ENCODE measurements around the gene COL24A1.
A peak's percentile ranks its signal among the peaks of the same experiment; 100 is the strongest.
"Not testable (repeated sequence)": the region's sequence is repeated elsewhere in the genome, so short reads cannot be mapped to it uniquely, and the experiment has no call there.

The COL24A1 gene

GRCh38 chr1:85889870-85890269, 266.7 kb downstream of the COL24A1 start:
- Histone ChIP-seq H3K4me3 (ENCODE audit: control insufficient read depth in 1 of 7, extremely low read depth in 1 of 7, insufficient read depth in 4 of 7, low read depth in 2 of 7, low read length in 6 of 7) (no peak overlapping the region), H3K9me3 (ENCODE audit: control extremely low read depth in 1 of 5, control insufficient read depth in 4 of 5, insufficient read depth in 2 of 5, low read depth in 1 of 5, low read length in 4 of 5) (no peaks in the 10 kb centered on the region), H3K27ac (ENCODE audit: insufficient read depth in 1 of 2, low read depth in 1 of 2, low read length in 2 of 2, poor library complexity in 1 of 2, severe bottlenecking in 2 of 2) (no peak overlapping the region), H3K4me1 (ENCODE audit: control extremely low read depth in 1 of 4, control insufficient read depth in 4 of 4, insufficient read depth in 4 of 4, low read length in 3 of 4) (no peaks in the 10 kb centered on the region), H3K27me3 (replicated peaks in 2 of 5; ENCODE audit: control insufficient read depth in 4 of 5, insufficient read depth in 5 of 5, low read length in 4 of 5) (no peaks in the 10 kb centered on the region), H3K36me3 (ENCODE audit: control insufficient read depth in 4 of 4, insufficient read depth in 4 of 4, low read length in 3 of 4) (peaks cover 0 to 2% (median 0%) of the 10 kb centered on the region in 4 experiments)
- no CpG with 5 or more reads among the region's 2 CpGs for WGBS (ENCODE audit: insufficient coverage)
- POLR2A ChIA-PET = no interaction called here
- no peak for DNase-seq
- CTCF ChIA-PET = interaction anchor here (2.0 kb wide), 1 partner anchor 467 kb away, joined by 6 read pairs; no protein-coding TSS in a partner anchor

- DNase-seq = no peak
- Histone ChIP-seq H3K4me1 (ENCODE audit: control extremely low read depth in 1 of 4, control insufficient read depth in 4 of 4, insufficient read depth in 4 of 4, low read length in 3 of 4) (no peaks in the 10 kb centered on the region), H3K4me3 (ENCODE audit: control insufficient read depth in 1 of 7, extremely low read depth in 1 of 7, insufficient read depth in 4 of 7, low read depth in 2 of 7, low read length in 6 of 7) (no peak overlapping the region), H3K27ac (ENCODE audit: insufficient read depth in 1 of 2, low read depth in 1 of 2, low read length in 2 of 2, poor library complexity in 1 of 2, severe bottlenecking in 2 of 2) (no peak overlapping the region), H3K36me3 (ENCODE audit: control insufficient read depth in 4 of 4, insufficient read depth in 4 of 4, low read length in 3 of 4) (peaks cover 0 to 2% (median 0%) of the 10 kb centered on the region in 4 experiments), H3K27me3 (replicated peaks in 2 of 5; ENCODE audit: control insufficient read depth in 4 of 5, insufficient read depth in 5 of 5, low read length in 4 of 5) (no peaks in the 10 kb centered on the region), H3K9me3 (ENCODE audit: control extremely low read depth in 1 of 5, control insufficient read depth in 4 of 5, insufficient read depth in 2 of 5, low read depth in 1 of 5, low read length in 4 of 5) (no peaks in the 10 kb centered on the region)
- ChIA-PET POLR2A (no interaction called here), CTCF (interaction anchor here (2.0 kb wide), 1 partner anchor 468 kb away, joined by 6 read pairs; no protein-coding TSS in a partner anchor)
- WGBS (ENCODE audit: insufficient coverage) = no CpG with 5 or more reads among the region's 3 CpGs
These were observed 267.7 kb downstream of the COL24A1 start for GRCh38 chr1:85888921-85889320.

GRCh38 chr1:85884372-85885035, 272.1 kb downstream of the COL24A1 start:
- Histone ChIP-seq H3K27ac (ENCODE audit: insufficient read depth in 1 of 2, low read depth in 1 of 2, low read length in 2 of 2, poor library complexity in 1 of 2, severe bottlenecking in 2 of 2) (no peak overlapping the region), H3K4me3 (ENCODE audit: control insufficient read depth in 1 of 7, extremely low read depth in 1 of 7, insufficient read depth in 4 of 7, low read depth in 2 of 7, low read length in 6 of 7) (no peak overlapping the region), H3K36me3 (ENCODE audit: control insufficient read depth in 4 of 4, insufficient read depth in 4 of 4, low read length in 3 of 4) (peaks cover 0 to 3% (median under 1%) of the 10 kb centered on the region in 4 experiments), H3K4me1 (ENCODE audit: control extremely low read depth in 1 of 4, control insufficient read depth in 4 of 4, insufficient read depth in 4 of 4, low read length in 3 of 4) (no peaks in the 10 kb centered on the region), H3K27me3 (replicated peaks in 2 of 5; ENCODE audit: control insufficient read depth in 4 of 5, insufficient read depth in 5 of 5, low read length in 4 of 5) (no peaks in the 10 kb centered on the region), H3K9me3 (ENCODE audit: control extremely low read depth in 1 of 5, control insufficient read depth in 4 of 5, insufficient read depth in 2 of 5, low read depth in 1 of 5, low read length in 4 of 5) (peaks cover 0 to 6% (median 0%) of the 10 kb centered on the region in 5 experiments)
- CTCF ChIA-PET = interaction anchor here (0.9 to 1.2 kb wide), 2 partner anchors 10 to 19 kb away, joined by 3 read pairs; no protein-coding TSS in a partner anchor
- peak; percentile 15 to 51 (median 43) for DNase-seq
- POLR2A ChIA-PET = interaction anchor here (0.6 kb wide), 1 partner anchor 522 kb away, joined by 3 read pairs; no protein-coding TSS in a partner anchor
- no CpG with 5 or more reads among the region's 1 CpG for WGBS (ENCODE audit: insufficient coverage)

- Histone ChIP-seq H3K4me1 (ENCODE audit: control extremely low read depth in 1 of 4, control insufficient read depth in 4 of 4, insufficient read depth in 4 of 4, low read length in 3 of 4) (peaks cover 0 to 9% (median 6%) of the 10 kb centered on the region in 4 experiments), H3K27me3 (replicated peaks in 2 of 5; ENCODE audit: control insufficient read depth in 4 of 5, insufficient read depth in 5 of 5, low read length in 4 of 5) (no peaks in the 10 kb centered on the region), H3K4me3 (ENCODE audit: control insufficient read depth in 1 of 7, extremely low read depth in 1 of 7, insufficient read depth in 4 of 7, low read depth in 2 of 7, low read length in 6 of 7) (no peak overlapping the region), H3K27ac (ENCODE audit: insufficient read depth in 1 of 2, low read depth in 1 of 2, low read length in 2 of 2, poor library complexity in 1 of 2, severe bottlenecking in 2 of 2) (peak overlapping the region in 1 of 2 experiments; percentile 23), H3K9me3 (ENCODE audit: control extremely low read depth in 1 of 5, control insufficient read depth in 4 of 5, insufficient read depth in 2 of 5, low read depth in 1 of 5, low read length in 4 of 5) (no peaks in the 10 kb centered on the region), H3K36me3 (ENCODE audit: control insufficient read depth in 4 of 4, insufficient read depth in 4 of 4, low read length in 3 of 4) (peaks cover 4 to 22% (median 13%) of the 10 kb centered on the region in 4 experiments)
- ChIA-PET POLR2A (no interaction called here), CTCF (interaction anchor here (1.2 kb wide), 1 partner anchor 497 kb away, joined by 3 read pairs; no protein-coding TSS in a partner anchor)
- peak in 2 of 3 donors; percentile 47 to 48 for DNase-seq
These were observed 289.4 kb downstream of the COL24A1 start for GRCh38 chr1:85867189-85867588.

- H3K4me1 ChIP-seq (ENCODE audit: control extremely low read depth in 1 of 4, control insufficient read depth in 4 of 4, insufficient read depth in 4 of 4, low read length in 3 of 4) = peaks cover 0 to 9% (median 6%) of the 10 kb centered on the region in 4 experiments
- WGBS (ENCODE audit: insufficient coverage) = 63% methylated on average over 1 of the region's 1 CpG
- no peaks in the 10 kb centered on the region for H3K9me3 ChIP-seq (ENCODE audit: control extremely low read depth in 1 of 5, control insufficient read depth in 4 of 5, insufficient read depth in 2 of 5, low read depth in 1 of 5, low read length in 4 of 5)
- CTCF ChIA-PET = interaction anchor here (1.0 kb wide), 1 partner anchor 19 kb away, joined by 3 read pairs; no protein-coding TSS in a partner anchor
- peaks cover 5 to 31% (median 20%) of the 10 kb centered on the region in 4 experiments for H3K36me3 ChIP-seq (ENCODE audit: control insufficient read depth in 4 of 4, insufficient read depth in 4 of 4, low read length in 3 of 4)
- H3K4me3 ChIP-seq (ENCODE audit: control insufficient read depth in 1 of 7, extremely low read depth in 1 of 7, insufficient read depth in 4 of 7, low read depth in 2 of 7, low read length in 6 of 7) = no peak overlapping the region
- H3K27me3 ChIP-seq (replicated peaks in 2 of 5; ENCODE audit: control insufficient read depth in 4 of 5, insufficient read depth in 5 of 5, low read length in 4 of 5) = no peaks in the 10 kb centered on the region
- no peak for DNase-seq
- POLR2A ChIA-PET = no interaction called here
- H3K27ac ChIP-seq (ENCODE audit: insufficient read depth in 1 of 2, low read depth in 1 of 2, low read length in 2 of 2, poor library complexity in 1 of 2, severe bottlenecking in 2 of 2) = no peak overlapping the region
These were observed 291.4 kb downstream of the COL24A1 start for GRCh38 chr1:85865213-85865612.

- Histone ChIP-seq H3K27me3 (replicated peaks in 2 of 5; ENCODE audit: control insufficient read depth in 4 of 5, insufficient read depth in 5 of 5, low read length in 4 of 5) (no peaks in the 10 kb centered on the region), H3K9me3 (ENCODE audit: control extremely low read depth in 1 of 5, control insufficient read depth in 4 of 5, insufficient read depth in 2 of 5, low read depth in 1 of 5, low read length in 4 of 5) (no peaks in the 10 kb centered on the region), H3K4me3 (ENCODE audit: control insufficient read depth in 1 of 7, extremely low read depth in 1 of 7, insufficient read depth in 4 of 7, low read depth in 2 of 7, low read length in 6 of 7) (no peak overlapping the region), H3K27ac (ENCODE audit: insufficient read depth in 1 of 2, low read depth in 1 of 2, low read length in 2 of 2, poor library complexity in 1 of 2, severe bottlenecking in 2 of 2) (no peak overlapping the region), H3K4me1 (ENCODE audit: control extremely low read depth in 1 of 4, control insufficient read depth in 4 of 4, insufficient read depth in 4 of 4, low read length in 3 of 4) (peaks cover 0 to 9% (median 6%) of the 10 kb centered on the region in 4 experiments), H3K36me3 (ENCODE audit: control insufficient read depth in 4 of 4, insufficient read depth in 4 of 4, low read length in 3 of 4) (peaks cover 5 to 31% (median 20%) of the 10 kb centered on the region in 4 experiments)
- peak; percentile 22 to 84 (median 72) for DNase-seq
- POLR2A ChIA-PET = no interaction called here
- 20% methylated on average over 1 of the region's 1 CpG for WGBS (ENCODE audit: insufficient coverage)
- CTCF ChIA-PET = no interaction called here
These were observed 291.8 kb downstream of the COL24A1 start for GRCh38 chr1:85864727-85865126.

GRCh38 chr1:85863639-85864038, 292.9 kb downstream of the COL24A1 start:
- 100% methylated on average over 1 of the region's 1 CpG for WGBS (ENCODE audit: insufficient coverage)
- peaks cover 5 to 29% (median 20%) of the 10 kb centered on the region in 4 experiments for H3K36me3 ChIP-seq (ENCODE audit: control insufficient read depth in 4 of 4, insufficient read depth in 4 of 4, low read length in 3 of 4)
- CTCF ChIA-PET; H3K9me3 ChIP-seq (ENCODE audit: control extremely low read depth in 1 of 5, control insufficient read depth in 4 of 5, insufficient read depth in 2 of 5, low read depth in 1 of 5, low read length in 4 of 5); DNase-seq; H3K4me1 ChIP-seq (ENCODE audit: control extremely low read depth in 1 of 4, control insufficient read depth in 4 of 4, insufficient read depth in 4 of 4, low read length in 3 of 4); H3K27ac ChIP-seq (ENCODE audit: insufficient read depth in 1 of 2, low read depth in 1 of 2, low read length in 2 of 2, poor library complexity in 1 of 2, severe bottlenecking in 2 of 2); H3K27me3 ChIP-seq (replicated peaks in 2 of 5; ENCODE audit: control insufficient read depth in 4 of 5, insufficient read depth in 5 of 5, low read length in 4 of 5); POLR2A ChIA-PET; H3K4me3 ChIP-seq (ENCODE audit: control insufficient read depth in 1 of 7, extremely low read depth in 1 of 7, insufficient read depth in 4 of 7, low read depth in 2 of 7, low read length in 6 of 7): not testable (repeated sequence)

Data from common myeloid progenitor, CD34-positive (primary cell).